Cardiac fibroblast (primary cell): ENCODE data around the gene GPC6.

ENCODE experiments used
- DNase-seq, 2 donors: peaks; one replicate each; pipeline versions ENCODE4 v3.0.0 to v3.0.0-alpha.2; 2010; ENCODE audit warnings: low read depth in 2 of 2
- H3K4me3 ChIP-seq, 2 donors: replicated peaks in 1 of 2; 1 replicate in 1 of 2; 2 replicates in 1 of 2; pipeline ENCODE4 v1.5.1; 2011; ENCODE audit warnings: low read depth in 2 of 2, low read length in 2 of 2, mild to moderate bottlenecking in 2 of 2, moderate library complexity in 1 of 2
- TF ChIP-seq, protein P1 (sequence below): IDR thresholded peaks from one replicate; pipeline ENCODE4 v1.5.1; 2011; ENCODE audit warnings: low read depth, mild to moderate bottlenecking, low read length, inconsistent platforms

GPC6 gene

DNA sequence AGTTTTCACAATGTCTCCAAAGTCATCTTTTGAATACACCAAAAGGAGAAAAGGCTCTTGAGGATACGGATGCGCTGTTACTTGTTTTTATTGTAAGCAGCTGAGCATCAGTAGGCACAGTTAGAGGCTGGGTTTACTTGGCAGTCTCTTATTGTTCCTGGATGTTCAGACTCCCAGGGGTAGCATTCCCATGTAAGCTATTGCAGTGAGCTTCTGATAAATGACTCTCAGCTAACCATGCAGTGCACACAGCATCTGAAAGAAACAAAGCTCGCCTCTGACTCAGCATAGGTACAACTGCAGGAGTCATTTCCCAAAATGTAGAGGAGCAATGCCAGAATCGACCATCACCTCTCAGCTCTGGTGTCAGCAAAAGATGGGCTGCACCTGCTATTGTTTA is 1168.1 kb downstream of the GPC6 start:
- DNase-seq = no peak
- TF ChIP-seq, protein P1, sequence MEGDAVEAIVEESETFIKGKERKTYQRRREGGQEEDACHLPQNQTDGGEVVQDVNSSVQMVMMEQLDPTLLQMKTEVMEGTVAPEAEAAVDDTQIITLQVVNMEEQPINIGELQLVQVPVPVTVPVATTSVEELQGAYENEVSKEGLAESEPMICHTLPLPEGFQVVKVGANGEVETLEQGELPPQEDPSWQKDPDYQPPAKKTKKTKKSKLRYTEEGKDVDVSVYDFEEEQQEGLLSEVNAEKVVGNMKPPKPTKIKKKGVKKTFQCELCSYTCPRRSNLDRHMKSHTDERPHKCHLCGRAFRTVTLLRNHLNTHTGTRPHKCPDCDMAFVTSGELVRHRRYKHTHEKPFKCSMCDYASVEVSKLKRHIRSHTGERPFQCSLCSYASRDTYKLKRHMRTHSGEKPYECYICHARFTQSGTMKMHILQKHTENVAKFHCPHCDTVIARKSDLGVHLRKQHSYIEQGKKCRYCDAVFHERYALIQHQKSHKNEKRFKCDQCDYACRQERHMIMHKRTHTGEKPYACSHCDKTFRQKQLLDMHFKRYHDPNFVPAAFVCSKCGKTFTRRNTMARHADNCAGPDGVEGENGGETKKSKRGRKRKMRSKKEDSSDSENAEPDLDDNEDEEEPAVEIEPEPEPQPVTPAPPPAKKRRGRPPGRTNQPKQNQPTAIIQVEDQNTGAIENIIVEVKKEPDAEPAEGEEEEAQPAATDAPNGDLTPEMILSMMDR = no peak
- no peak overlapping the region for H3K4me3 ChIP-seq

DNA sequence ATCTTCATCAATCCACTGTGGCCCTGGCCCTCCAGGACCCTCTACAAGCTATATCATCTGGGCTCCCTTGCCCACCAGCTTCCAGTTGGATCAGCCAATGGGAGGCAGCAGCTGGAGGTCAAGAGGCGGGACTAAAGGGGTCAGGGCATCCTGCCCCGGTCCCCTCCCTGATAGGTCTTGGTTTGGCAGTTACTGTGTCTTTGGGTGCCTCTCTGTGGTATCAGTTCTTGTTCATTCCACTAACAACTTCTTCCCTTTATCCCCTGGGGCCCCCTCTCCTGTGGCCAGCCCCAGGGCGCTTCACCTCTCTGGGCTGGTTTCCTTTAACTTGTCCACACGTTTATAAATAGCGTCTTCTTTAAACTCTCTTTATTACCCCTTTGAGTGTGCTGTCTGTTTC is 1169.3 kb downstream of the GPC6 start:
- H3K4me3 ChIP-seq = no peak overlapping the region
- TF ChIP-seq, protein P1 = no peak
- DNase-seq = no peak

DNA sequence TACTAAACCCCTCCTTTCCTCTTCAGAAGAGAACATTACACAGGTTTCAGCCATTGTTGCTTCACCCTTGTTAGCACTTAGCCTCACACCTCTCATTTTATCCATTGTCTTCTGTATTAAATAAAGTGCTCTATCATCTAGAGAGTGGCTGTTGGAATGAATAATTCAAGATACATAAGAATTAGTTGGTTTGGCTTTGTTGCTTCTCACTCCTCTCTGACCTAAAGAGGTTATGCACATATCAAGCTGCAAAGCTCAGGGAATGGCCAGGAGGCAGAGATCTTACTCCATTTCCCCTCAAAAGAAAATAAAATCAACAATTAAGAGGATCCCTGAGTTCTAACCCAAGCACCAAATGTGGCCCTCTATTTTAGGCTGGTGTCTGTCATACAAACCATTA is 1173.2 kb downstream of the GPC6 start:
- TF ChIP-seq, protein P1 = no peak
- DNase-seq = no peak

DNA sequence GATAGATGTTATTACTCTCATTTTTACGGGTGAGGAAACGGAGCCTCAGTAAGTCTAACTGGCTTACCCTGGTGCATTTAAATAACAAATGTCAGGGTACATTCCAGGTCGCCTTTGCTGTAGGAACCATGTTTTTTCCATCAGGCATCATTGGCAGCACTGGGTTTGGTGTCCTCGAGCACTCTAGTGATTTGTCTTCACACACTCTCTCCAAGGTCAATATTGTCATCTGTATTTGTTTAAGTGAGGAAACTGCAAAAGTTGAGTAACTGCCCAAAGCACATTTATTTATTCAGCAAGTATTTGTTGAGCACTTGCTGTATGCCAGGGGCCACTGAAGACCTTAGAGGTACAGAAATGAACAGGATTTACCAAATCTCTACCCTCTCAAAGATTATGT is 1174.3 kb downstream of the GPC6 start:
- DNase-seq = no peak
- TF ChIP-seq, protein P1 = no peak
- H3K4me3 ChIP-seq = no peak overlapping the region

More for the DNA sequence above, 1173.2 kb downstream of the GPC6 start:
- no peak overlapping the region for H3K4me3 ChIP-seq

DNA sequence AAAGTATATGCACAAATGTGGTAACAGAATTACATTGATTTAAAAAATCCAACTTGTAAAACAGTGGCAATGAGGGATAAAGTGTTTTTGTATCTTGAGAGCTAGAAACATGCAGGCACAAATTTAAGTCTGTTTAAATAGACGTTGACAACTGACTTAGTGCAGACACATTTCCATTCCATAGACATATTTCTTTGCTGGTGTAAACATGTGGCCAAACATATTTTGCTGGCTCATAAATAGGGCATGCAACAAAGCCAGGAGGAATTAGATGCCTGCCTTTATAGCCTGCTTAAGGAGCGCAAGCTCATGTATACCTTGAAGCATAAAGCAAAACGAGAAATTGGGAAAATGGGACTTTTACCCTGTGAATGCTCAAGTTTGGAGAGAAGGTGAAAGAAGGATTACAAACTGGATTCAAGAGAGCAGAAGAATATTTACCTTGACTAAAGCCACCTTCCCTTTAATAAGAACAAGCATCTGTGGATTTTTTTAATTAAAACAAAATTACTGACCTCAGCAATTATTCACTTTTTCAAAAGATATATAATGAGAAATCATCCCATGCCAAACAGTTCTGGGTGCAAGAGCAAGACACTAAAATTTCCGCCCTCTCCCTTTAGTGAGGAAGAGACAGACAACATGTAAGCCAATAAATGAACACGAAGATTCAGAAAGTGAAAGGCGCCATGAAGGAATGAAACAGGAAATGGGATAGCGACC is 1181.9 kb downstream of the GPC6 start:
- TF ChIP-seq, protein P1 = no peak
- no peak for DNase-seq
- H3K4me3 ChIP-seq = no peak overlapping the region

DNA sequence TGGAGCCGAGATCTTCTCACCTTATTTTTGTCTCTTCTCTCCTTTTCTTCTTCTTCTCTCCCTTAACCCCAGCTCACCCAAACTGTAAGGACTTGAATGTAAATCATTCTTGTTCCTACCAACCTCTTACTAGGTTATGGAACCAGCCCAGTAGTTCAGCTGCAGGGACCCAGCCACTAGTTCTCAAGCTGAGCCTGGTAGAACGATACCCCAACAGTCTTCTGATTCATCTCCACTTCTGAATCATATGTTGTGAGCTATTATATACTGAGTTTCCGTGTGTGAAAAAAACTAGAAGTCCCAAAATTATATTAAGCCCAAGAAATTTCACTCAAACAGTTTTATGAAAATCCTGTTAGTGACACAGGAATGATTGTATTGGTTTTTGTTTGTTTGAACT is 1185.1 kb downstream of the GPC6 start:
- TF ChIP-seq, protein P1 = no peak
- DNase-seq = no peak
- no peak overlapping the region for H3K4me3 ChIP-seq

DNA sequence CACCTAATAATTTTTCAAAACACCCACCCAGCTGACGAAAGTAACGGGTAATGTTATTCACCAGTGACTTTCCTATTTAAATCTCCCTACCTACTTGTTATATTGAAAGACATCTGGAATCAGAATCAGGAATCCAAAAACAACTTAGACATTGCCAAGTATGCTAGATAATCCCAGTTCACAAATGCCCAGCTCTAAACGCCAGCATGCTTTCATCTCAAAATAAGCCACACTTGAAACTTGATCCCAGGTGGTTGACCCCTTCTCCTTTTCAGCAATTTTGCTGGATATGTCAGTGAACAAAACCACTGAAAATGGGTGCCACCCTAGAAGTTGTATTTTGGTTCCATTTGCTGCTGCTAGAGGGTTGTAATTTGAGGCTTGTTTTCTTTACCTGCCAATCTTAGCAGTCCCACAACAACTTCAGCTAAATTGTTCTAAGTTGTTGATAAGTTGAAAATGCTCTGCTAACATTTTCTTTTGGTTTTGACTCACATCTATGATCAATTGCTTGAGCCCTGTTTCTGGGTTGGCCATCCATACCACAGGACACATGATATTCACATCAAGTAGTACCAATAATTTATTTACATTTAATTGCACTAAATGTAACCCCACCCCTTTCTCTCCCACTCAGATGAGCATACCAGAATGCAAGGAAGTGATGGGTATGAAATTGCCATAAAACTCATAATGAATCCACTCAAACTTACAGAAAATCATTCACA is 1186.4 kb downstream of the GPC6 start:
- DNase-seq = no peak
- H3K4me3 ChIP-seq = no peak overlapping the region
- TF ChIP-seq, protein P1 = no peak
